GM12801 (cell line): ENCODE data around the gene BRCA2.

ENCODE experiments used
- CTCF ChIP-seq: IDR thresholded peaks from one replicate; pipeline ENCODE4 v1.5.1; 2011; ENCODE audit warnings: control low read depth; ENCODE audit not compliant: insufficient read length; ENCODE audit errors: extremely low read depth

The BRCA2 gene

DNA sequence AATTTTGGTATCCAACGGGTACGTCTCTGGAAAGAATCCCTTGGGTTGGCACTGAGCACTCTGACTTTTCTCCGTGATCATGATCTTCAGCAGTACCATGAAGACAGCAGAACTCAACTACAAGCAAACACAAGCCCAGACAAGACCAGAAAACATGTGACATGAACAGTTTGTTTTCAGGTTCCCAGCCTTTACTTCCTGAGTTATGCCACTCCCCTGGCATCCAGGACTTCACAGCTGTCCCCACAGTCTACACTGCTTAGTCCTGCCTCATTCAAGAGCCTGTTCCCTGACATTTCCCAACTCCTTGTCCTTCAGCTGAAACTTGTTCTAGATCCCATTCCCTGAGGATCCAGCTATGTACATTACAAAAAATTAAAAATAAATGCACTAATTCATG is 117.5 kb downstream of the BRCA2 start:
- no peak for TF ChIP-seq CTCF

GRCh38 chr13:32438871-32439270 is 123.6 kb downstream of the BRCA2 start:
- no peak for TF ChIP-seq CTCF

GRCh38 chr13:32443111-32443510 is 127.8 kb downstream of the BRCA2 start:
- no peak for TF ChIP-seq CTCF

GRCh38 chr13:32445461-32445860 is 130.2 kb downstream of the BRCA2 start:
- TF ChIP-seq CTCF: no peak

GRCh38 chr13:32446220-32446619 is 130.9 kb downstream of the BRCA2 start:
- no peak for TF ChIP-seq CTCF

DNA sequence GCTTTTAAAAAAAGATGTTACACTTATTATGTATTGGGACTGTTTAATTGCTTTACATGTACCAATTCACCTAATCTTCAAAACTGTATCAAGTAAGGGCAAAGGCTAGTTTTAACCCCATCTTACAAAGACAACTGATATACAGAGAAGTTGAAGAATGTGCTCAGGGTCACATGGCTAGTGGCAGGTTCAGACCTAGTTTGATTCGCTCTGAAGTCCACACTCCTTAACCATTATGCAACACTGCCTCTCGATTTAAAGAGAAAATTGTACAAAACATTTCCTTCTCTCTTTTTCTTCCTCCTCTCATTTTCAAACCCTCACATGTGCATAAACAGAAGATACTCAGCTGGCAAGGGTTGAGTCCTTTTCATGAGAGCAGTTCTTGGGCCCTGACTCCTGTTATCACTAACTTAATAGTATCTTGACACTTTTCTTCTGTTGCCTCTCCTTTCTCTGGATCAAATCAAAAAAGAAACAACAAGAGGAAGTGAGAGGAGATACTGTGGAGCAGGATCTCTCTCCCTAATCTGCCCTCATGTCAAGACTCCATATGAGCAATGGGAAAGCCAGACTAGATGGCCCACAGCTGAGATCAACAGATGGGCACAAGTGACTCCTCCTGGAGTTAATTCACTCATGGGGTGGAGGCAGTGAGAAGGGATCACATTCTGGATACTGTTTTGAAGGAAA is 131.6 kb downstream of the BRCA2 start:
- no peak for TF ChIP-seq CTCF

DNA sequence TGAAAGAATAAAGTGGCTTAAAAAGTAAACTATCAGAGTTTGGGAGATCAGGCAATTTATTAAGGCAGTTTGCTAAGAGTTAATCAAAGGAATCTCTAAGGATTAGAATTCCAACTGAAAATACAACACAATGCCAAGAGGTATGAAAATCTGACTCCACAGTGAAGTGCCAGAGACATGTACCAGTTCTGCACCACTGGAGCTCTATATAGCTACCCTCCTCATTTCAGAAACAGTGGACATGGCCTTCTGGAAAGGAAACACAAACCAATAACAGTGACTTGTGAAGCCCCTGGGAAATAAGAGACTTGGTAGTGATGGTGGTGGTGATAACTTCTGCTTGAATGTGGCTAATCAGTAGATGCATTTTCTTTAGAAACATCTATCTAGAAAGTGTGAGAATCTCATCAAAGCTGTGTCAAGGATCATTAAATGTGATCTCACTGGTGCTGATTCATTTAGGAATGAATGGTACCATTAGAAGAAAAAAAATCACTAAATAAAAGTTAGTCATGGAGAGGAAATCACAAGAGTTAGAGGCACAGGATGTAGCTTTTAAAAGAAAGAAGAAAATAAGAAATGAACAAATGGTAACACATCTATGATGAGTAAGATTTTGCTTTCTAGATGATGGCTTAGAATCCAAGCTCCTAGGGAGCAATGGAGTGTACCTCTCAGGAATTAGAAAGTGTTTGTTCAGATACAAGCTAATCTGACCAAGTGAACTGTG is 132.8 kb downstream of the BRCA2 start:
- no peak for TF ChIP-seq CTCF
